IPS-15b (cell line): ENCODE results near the gene CYTH4.

Experiments used
- H3K27me3 ChIP-seq: one replicate; pipeline ENCODE4 v1.6.1; 2013; ENCODE audit warnings: low read length; ENCODE audit not compliant: control insufficient read depth, insufficient read depth
- H3K36me3 ChIP-seq: one replicate; pipeline ENCODE4 v1.6.1; 2013; ENCODE audit warnings: low read length; ENCODE audit not compliant: control insufficient read depth, insufficient read depth
- H3K4me1 ChIP-seq: one replicate; pipeline ENCODE4 v1.6.1; 2013; ENCODE audit warnings: mild to moderate bottlenecking, low read length; ENCODE audit not compliant: control insufficient read depth, insufficient read depth
- H3K4me3 ChIP-seq: one replicate; pipeline ENCODE4 v1.5.1; 2013; ENCODE audit warnings: low read depth, low read length
- H3K9ac ChIP-seq: one replicate; pipeline ENCODE4 v1.6.1; 2013; ENCODE audit warnings: low read depth, mild to moderate bottlenecking, low read length
- H3K9me3 ChIP-seq: one replicate; pipeline ENCODE4 v1.6.1; 2013; ENCODE audit warnings: mild to moderate bottlenecking, low read length; ENCODE audit not compliant: control insufficient read depth, insufficient read depth

The CYTH4 gene

GRCh38 chr22:37275622-37276021 is 6.7 kb upstream of the CYTH4 start:
- Histone ChIP-seq H3K4me1 (no peaks in the 10 kb centered on the region), H3K36me3 (no peaks in the 10 kb centered on the region), H3K9ac (no peak overlapping the region), H3K9me3 (no peaks in the 10 kb centered on the region), H3K27me3 (no peaks in the 10 kb centered on the region), H3K4me3 (no peak overlapping the region)

GRCh38 chr22:37276776-37277175 is 5.5 kb upstream of the CYTH4 start:
- no peaks in the 10 kb centered on the region for H3K4me1 ChIP-seq
- no peak overlapping the region for H3K4me3 ChIP-seq
- H3K36me3 ChIP-seq = no peaks in the 10 kb centered on the region
- no peak overlapping the region for H3K9ac ChIP-seq
- H3K9me3 ChIP-seq = no peaks in the 10 kb centered on the region
- H3K27me3 ChIP-seq = no peaks in the 10 kb centered on the region

GRCh38 chr22:37277384-37277783 is 4.9 kb upstream of the CYTH4 start:
- H3K9me3 ChIP-seq = no peaks in the 10 kb centered on the region

GRCh38 chr22:37278261-37278660 is 4.0 kb upstream of the CYTH4 start:
- Histone ChIP-seq H3K9ac (no peak overlapping the region), H3K9me3 (no peaks in the 10 kb centered on the region), H3K4me1 (no peaks in the 10 kb centered on the region), H3K36me3 (no peaks in the 10 kb centered on the region), H3K27me3 (no peaks in the 10 kb centered on the region), H3K4me3 (no peak overlapping the region)

More at GRCh38 chr22:37277384-37277783, 4.9 kb upstream of the CYTH4 start:
- Histone ChIP-seq H3K4me3 (no peak overlapping the region), H3K9ac (no peak overlapping the region), H3K27me3 (no peaks in the 10 kb centered on the region), H3K4me1 (no peaks in the 10 kb centered on the region), H3K36me3 (no peaks in the 10 kb centered on the region)

- Histone ChIP-seq H3K36me3 (no peaks in the 10 kb centered on the region), H3K4me1 (peaks cover 9% of the 10 kb centered on the region), H3K4me3 (no peak overlapping the region), H3K27me3 (no peaks in the 10 kb centered on the region), H3K9me3 (no peaks in the 10 kb centered on the region), H3K9ac (no peak overlapping the region)
Observed at GRCh38 chr22:37279331-37280181, 2.8 kb upstream of the CYTH4 start.

GRCh38 chr22:37280718-37281117 is 1.6 kb upstream of the CYTH4 start:
- Histone ChIP-seq H3K4me1 (peaks cover 9% of the 10 kb centered on the region), H3K36me3 (no peaks in the 10 kb centered on the region), H3K9ac (no peak overlapping the region), H3K4me3 (no peak overlapping the region), H3K9me3 (no peaks in the 10 kb centered on the region), H3K27me3 (no peaks in the 10 kb centered on the region)

- Histone ChIP-seq H3K36me3 (no peaks in the 10 kb centered on the region), H3K4me3 (no peak overlapping the region), H3K9ac (no peak overlapping the region), H3K27me3 (no peaks in the 10 kb centered on the region), H3K4me1 (peaks cover 9% of the 10 kb centered on the region), H3K9me3 (no peaks in the 10 kb centered on the region)
Observed at GRCh38 chr22:37281195-37281594, 1.1 kb upstream of the CYTH4 start.

- no peaks in the 10 kb centered on the region for H3K9me3 ChIP-seq
- no peak overlapping the region for H3K9ac ChIP-seq
- no peaks in the 10 kb centered on the region for H3K36me3 ChIP-seq
- H3K4me1 ChIP-seq = peaks cover 9% of the 10 kb centered on the region
- no peak overlapping the region for H3K4me3 ChIP-seq
- H3K27me3 ChIP-seq = no peaks in the 10 kb centered on the region
Observed at GRCh38 chr22:37281646-37282384, 493 bp upstream of the CYTH4 start.

- Histone ChIP-seq H3K4me1 (peaks cover 9% of the 10 kb centered on the region), H3K36me3 (no peaks in the 10 kb centered on the region), H3K4me3 (no peak overlapping the region), H3K27me3 (no peaks in the 10 kb centered on the region), H3K9ac (no peak overlapping the region), H3K9me3 (no peaks in the 10 kb centered on the region)
Observed at GRCh38 chr22:37283393-37283937, 1.2 kb downstream of the CYTH4 start.

GRCh38 chr22:37284126-37284804 is 2.0 kb downstream of the CYTH4 start:
- H3K9me3 ChIP-seq = no peaks in the 10 kb centered on the region
- no peak overlapping the region for H3K4me3 ChIP-seq
- no peaks in the 10 kb centered on the region for H3K27me3 ChIP-seq
- peaks cover 9% of the 10 kb centered on the region for H3K4me1 ChIP-seq
- H3K9ac ChIP-seq = no peak overlapping the region
- no peaks in the 10 kb centered on the region for H3K36me3 ChIP-seq

- no peaks in the 10 kb centered on the region for H3K9me3 ChIP-seq
- peaks cover 9% of the 10 kb centered on the region for H3K4me1 ChIP-seq
- H3K27me3 ChIP-seq = no peaks in the 10 kb centered on the region
- H3K4me3 ChIP-seq = no peak overlapping the region
- H3K9ac ChIP-seq = no peak overlapping the region
- no peaks in the 10 kb centered on the region for H3K36me3 ChIP-seq
Observed at GRCh38 chr22:37284805-37285355, 2.6 kb downstream of the CYTH4 start.
